ENCODE results near the gene PPP6R2. TPM values are rescaled to one million over a fixed set of nuclear protein-coding genes. Genes with fewer than 3 reads are reported as not detected.
A peak's percentile ranks its signal among the peaks of the same experiment; 100 is the strongest.

The PPP6R2 gene
- total and polyA plus RNA-seq, 12 donors = 34.7 to 51.5 (median 37.7) TPM

DNA sequence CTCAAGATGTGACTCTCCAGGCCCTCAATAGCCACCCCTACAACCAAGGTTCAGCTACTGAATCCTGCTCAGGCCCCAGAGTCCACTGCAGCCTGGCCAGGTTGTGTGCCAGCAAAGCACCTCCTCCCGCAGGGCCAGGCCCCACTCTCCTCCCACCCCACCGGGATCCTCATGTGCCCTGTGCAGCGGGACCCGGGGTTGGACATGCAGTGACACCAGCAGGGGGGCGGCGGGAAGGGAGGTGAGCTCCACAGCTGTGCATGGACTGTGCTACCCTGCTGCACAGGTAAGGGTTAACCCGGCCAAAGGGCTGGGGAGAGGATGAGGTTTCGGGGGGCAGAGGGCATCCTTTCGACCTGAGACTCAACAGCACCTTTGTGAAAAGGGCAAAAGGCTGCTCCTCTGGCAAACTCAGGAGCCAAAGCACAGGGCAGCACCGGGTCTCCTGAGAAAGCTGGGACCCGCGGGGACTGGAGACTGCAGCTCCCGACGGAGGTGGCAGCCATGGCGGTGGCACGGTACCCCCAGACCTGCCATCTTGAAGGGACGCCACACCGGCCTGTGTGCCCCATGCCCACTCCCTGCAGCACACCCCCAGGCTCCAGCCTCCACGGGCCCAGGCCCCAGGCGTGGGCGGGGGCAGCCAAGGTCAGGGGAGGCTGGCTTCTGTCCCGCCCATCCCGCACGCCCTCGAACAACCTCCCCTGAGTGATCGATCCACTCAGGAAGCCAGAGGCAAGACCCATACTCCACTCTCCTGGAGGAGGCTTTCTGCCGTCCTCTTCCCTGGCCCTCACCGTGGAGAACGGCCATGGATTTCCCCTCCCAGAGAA lies 46.3 kb upstream of the PPP6R2 start:
- peaks cover 0 to 25% (median 0%) of the 10 kb centered on the region in 9 donors for H3K36me3 ChIP-seq
- H3K27me3 ChIP-seq = peaks cover 0 to 26% (median 0%) of the 10 kb centered on the region in 7 donors
- ATAC-seq (peak in 1 of 8 donors; percentile 6), DNase-seq (no peak)
- H3K4me1 ChIP-seq = peaks cover 64 to 99% (median 81%) of the 10 kb centered on the region in 9 donors
- WGBS, 2 donors = 56% methylated on average over 29 of the region's 29 CpGs
- TF ChIP-seq, protein P1, sequence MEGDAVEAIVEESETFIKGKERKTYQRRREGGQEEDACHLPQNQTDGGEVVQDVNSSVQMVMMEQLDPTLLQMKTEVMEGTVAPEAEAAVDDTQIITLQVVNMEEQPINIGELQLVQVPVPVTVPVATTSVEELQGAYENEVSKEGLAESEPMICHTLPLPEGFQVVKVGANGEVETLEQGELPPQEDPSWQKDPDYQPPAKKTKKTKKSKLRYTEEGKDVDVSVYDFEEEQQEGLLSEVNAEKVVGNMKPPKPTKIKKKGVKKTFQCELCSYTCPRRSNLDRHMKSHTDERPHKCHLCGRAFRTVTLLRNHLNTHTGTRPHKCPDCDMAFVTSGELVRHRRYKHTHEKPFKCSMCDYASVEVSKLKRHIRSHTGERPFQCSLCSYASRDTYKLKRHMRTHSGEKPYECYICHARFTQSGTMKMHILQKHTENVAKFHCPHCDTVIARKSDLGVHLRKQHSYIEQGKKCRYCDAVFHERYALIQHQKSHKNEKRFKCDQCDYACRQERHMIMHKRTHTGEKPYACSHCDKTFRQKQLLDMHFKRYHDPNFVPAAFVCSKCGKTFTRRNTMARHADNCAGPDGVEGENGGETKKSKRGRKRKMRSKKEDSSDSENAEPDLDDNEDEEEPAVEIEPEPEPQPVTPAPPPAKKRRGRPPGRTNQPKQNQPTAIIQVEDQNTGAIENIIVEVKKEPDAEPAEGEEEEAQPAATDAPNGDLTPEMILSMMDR (IDR thresholded peaks at IDR 0.05) = no peak
- H3K27ac ChIP-seq = peak overlapping the region in 8 of 10 donors; percentile 15 to 76 (median 40)
- no peaks in the 10 kb centered on the region for H3K9me3 ChIP-seq
- intact Hi-C loops (cut with DNase I) = no loop called here
- H3K4me3 ChIP-seq = no peak overlapping the region

DNA sequence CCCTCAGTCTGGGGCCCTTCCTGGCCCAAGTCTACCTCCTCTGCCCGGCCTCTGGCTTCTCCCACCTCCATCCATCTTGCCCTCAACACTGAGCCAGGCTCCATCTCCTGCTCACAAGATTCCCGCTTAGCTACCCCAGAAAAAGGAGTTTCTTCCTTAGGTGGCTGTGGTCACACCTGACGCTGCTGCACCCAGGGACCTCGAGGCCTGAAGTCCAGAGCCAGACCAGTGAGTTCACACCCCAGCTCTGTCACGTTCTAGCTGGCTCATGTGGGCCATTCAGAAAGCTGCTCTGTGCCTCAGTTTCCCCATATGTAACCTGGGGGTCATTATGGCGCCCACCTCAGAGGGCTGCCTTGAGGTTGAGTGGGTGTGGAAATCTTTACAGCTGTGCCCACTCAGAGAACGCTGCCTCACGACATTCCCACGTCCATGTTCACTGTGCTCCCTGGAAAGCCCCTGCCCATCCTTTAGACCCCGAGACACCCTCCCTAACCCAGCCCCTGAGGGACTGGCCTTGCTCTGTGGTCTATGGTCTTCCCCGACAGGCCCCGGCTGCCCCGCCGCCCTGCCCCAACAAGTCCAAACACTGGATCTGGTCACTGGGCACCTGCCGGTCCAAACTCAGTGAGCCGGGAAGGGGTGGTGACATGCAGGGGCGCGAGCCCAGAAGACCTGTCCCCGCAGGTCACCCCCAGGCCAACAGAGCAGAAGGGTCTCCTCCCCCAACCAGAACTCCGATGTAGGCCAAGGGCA lies 45.4 kb upstream of the PPP6R2 start:
- peaks cover 0 to 26% (median 0%) of the 10 kb centered on the region in 7 donors for H3K27me3 ChIP-seq
- DNase-seq (no peak), ATAC-seq (no peak)
- peaks cover 0 to 18% (median 0%) of the 10 kb centered on the region in 9 donors for H3K36me3 ChIP-seq
- 86 to 87% methylated on average over 20 of the region's 20 CpGs for WGBS, 2 donors
- peaks cover 67 to 100% (median 84%) of the 10 kb centered on the region in 9 donors for H3K4me1 ChIP-seq
- no peaks in the 10 kb centered on the region for H3K9me3 ChIP-seq
- H3K27ac ChIP-seq = peak overlapping the region in 8 of 10 donors; percentile 15 to 81 (median 52)
- TF ChIP-seq, protein P1 (IDR thresholded peaks at IDR 0.05) = no peak
- intact Hi-C loops (cut with DNase I) = no loop called here
- no peak overlapping the region for H3K4me3 ChIP-seq

DNA sequence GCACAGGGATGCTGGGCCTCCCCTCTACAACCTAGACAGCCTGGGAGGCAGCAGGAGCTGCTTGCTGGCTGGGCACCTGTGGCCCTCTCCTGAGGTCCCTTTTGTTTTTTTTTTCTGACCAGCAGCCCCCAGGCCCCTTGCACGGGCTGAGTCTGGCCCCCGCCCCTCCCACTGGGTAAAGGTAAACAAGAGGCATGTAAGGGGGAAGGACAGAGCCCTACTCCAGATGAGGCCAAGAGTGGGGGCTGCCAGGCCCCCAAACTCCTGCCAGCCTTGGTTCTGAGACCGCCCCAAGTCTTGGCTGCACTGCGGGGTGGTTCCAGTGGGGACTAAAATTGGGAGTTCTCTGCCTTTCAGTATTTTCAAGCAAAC lies 44.9 kb upstream of the PPP6R2 start:
- no peaks in the 10 kb centered on the region for H3K9me3 ChIP-seq
- H3K27ac ChIP-seq = peak overlapping the region in 5 of 10 donors; percentile 63 to 81 (median 65)
- peaks cover 0 to 18% (median 0%) of the 10 kb centered on the region in 9 donors for H3K36me3 ChIP-seq
- ATAC-seq = no peak
- WGBS, 2 donors = 82 to 84% methylated on average over 4 of the region's 4 CpGs
- TF ChIP-seq, protein P1 (IDR thresholded peaks at IDR 0.05) = no peak
- intact Hi-C loops (cut with DNase I) = no loop called here
- no peak overlapping the region for H3K4me3 ChIP-seq
- no peak for DNase-seq
- peaks cover 0 to 22% (median 0%) of the 10 kb centered on the region in 7 donors for H3K27me3 ChIP-seq
- peaks cover 63 to 100% (median 84%) of the 10 kb centered on the region in 9 donors for H3K4me1 ChIP-seq

Measured in heart right ventricle (tissue), 16 donors.